Panc1 (cell line): ENCODE data around the gene GALNT1. TPM values are rescaled to one million over a fixed set of nuclear protein-coding genes. Genes with fewer than 3 reads are reported as not detected.

Source experiments
- ATAC-seq: fragments of 200-7000 bp; cut with Tn5 transposase; 2 replicates; pipeline ENCODE4 v1.9.1; 2020; ENCODE audit warnings: mild to moderate bottlenecking, moderate library complexity
- BruUV-seq: library from RNA; stranded (reverse); fragments of 400-500 nt; replicated peaks from 2 replicates; lab custom pipeline; 2021; lab: Mats Ljungman, UMichigan
- CTCF ChIA-PET: fragments of 300-600 bp; sonication (Branson Sonifier 250); formaldehyde crosslinking; loops from one replicate; lab custom pipeline; 2022; ENCODE audit warnings: antibody characterized with exemption; lab: Charles Lee
- POLR2A ChIA-PET: fragments of 300-600 bp; sonication (Branson Sonifier 250); formaldehyde crosslinking; loops from one replicate; lab custom pipeline; 2022; ENCODE audit warnings: antibody characterized with exemption; lab: Charles Lee
- DNase-seq: peaks from one replicate; pipeline ENCODE4 v3.0.0-alpha.2; 2010; ENCODE audit warnings: low read depth, low spot score
- H3K27ac ChIP-seq: 2 replicates; pipeline ENCODE4 v1.5.1; 2011; ENCODE audit warnings: mild to moderate bottlenecking, low read length, inconsistent platforms
- H3K27me3 ChIP-seq: fragments of 200-500 bp; sonication (Bioruptor generic); 2 replicates; pipeline ENCODE4 v1.6.0; 2014; ENCODE audit warnings: low read length, inconsistent platforms; ENCODE audit not compliant: control insufficient read depth, insufficient read depth
- H3K36me3 ChIP-seq: fragments of 200-500 bp; sonication (Bioruptor generic); 2 replicates; pipeline ENCODE4 v1.5.1; 2014; ENCODE audit warnings: inconsistent platforms, mild to moderate bottlenecking, low read length, moderate library complexity; ENCODE audit not compliant: control insufficient read depth, insufficient read depth
- H3K4me1 ChIP-seq: 2 replicates; pipeline ENCODE4 v1.5.1; 2011; ENCODE audit warnings: inconsistent platforms, mild to moderate bottlenecking, low read length, moderate library complexity; ENCODE audit not compliant: control insufficient read depth, insufficient read depth
- H3K4me3 ChIP-seq, 2 experiments: 2 replicates each; pipeline ENCODE4 v1.5.1; 2011 to 2012; ENCODE audit warnings: low read depth in 2 of 2, low read length in 2 of 2, mild to moderate bottlenecking in 2 of 2, inconsistent platforms in 1 of 2, moderate library complexity in 1 of 2
- H3K9me3 ChIP-seq: fragments of 200-500 bp; sonication (Bioruptor generic); 2 replicates; pipeline ENCODE4 v1.5.1; 2014; ENCODE audit warnings: low read depth, mild to moderate bottlenecking, inconsistent platforms, low read length, moderate library complexity; ENCODE audit not compliant: control insufficient read depth, insufficient read depth
- POLR2AphosphoS5 ChIP-seq: IDR thresholded peaks from 2 replicates; pipeline ENCODE4 v1.6.1; 2012; ENCODE audit warnings: mild to moderate bottlenecking, low read depth, low read length, moderate library complexity
- SIN3A ChIP-seq: IDR thresholded peaks from 2 replicates; pipeline ENCODE4 v1.6.1; 2012; ENCODE audit warnings: low read depth, mild to moderate bottlenecking, low read length, moderate library complexity, borderline replicate concordance; ENCODE audit not compliant: insufficient read depth
- TCF7L2 ChIP-seq: IDR thresholded peaks from 2 replicates; pipeline ENCODE4 v1.6.1; 2011; ENCODE audit warnings: mild to moderate bottlenecking, low read depth, low read length, inconsistent platforms
- in situ Hi-C: cut with HindIII; loops from 2 replicates; pipeline ENCODE4 v1.10.0; 2016; ENCODE audit warnings: low sequenced_read_pairs, low pct_unique_long_range_greater_than_20kb
- intact Hi-C: fragments of 100-400 bp; cut with micrococcal nuclease; formaldehyde crosslinking; loops from one replicate; pipeline ENCODE4 v1.10.0; 2022; ENCODE audit not compliant: unreplicated experiment
- total RNA-seq: library from RNA; stranded (reverse); gene quantifications from one replicate; pipeline ENCODE4 v1.2.1, GENCODE V29; 2021; ENCODE audit not compliant: unreplicated experiment
- TF ChIP-seq, protein P1 (sequence below), 2 experiments: IDR thresholded peaks; 2 replicates each; pipeline ENCODE4 v1.6.1; 2011 to 2012; ENCODE audit warnings: low read depth in 2 of 2, control low read depth in 1 of 2, low read length in 1 of 2, mild to moderate bottlenecking in 1 of 2, moderate library complexity in 1 of 2; ENCODE audit not compliant: insufficient read depth in 1 of 2
- TF ChIP-seq, protein P2 (sequence below): fragments of 450-650 bp; IDR thresholded peaks from 2 replicates; pipeline ENCODE4 v1.5.1; 2017; ENCODE audit warnings: mild to moderate bottlenecking

GALNT1 gene
- total RNA-seq, 1 experiment from 2014 or later = 147 TPM

DNA sequence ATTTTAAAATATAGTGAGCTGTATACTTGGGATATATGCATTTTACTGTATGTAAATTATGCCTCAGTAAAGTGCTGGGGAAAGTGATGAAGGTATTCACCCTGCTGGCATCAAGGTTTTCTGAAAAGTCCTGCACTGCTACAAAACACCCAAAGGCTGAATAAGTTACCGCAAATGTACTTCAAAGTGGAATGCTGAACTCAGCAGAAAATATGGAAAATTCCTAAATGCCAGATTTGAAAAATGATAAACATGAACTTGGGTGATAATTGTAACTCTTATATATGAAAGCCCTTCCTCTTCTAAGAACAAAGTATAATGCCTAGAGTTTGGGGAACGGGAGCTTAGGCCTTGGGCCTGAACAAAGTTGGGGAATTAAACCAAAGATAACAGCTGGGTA lies 133.0 kb downstream of the GALNT1 start:
- ATAC-seq (no peak), DNase-seq (no peak)
- H3K4me1 ChIP-seq = no peaks in the 10 kb centered on the region
- no TSS peak for BruUV-seq
- POLR2A ChIA-PET = no interaction called here
- H3K9me3 ChIP-seq = no peaks in the 10 kb centered on the region
- no peaks in the 10 kb centered on the region for H3K27me3 ChIP-seq
- 0 out of 2 replicates have a peak, but pooled peaks cover 5% of the 10 kb centered on the region for H3K36me3 ChIP-seq
- intact Hi-C loops = no loop called here
- no peak overlapping the region for H3K27ac ChIP-seq
- CTCF ChIA-PET = no interaction called here
- TF ChIP-seq TCF7L2 (no peak), POLR2AphosphoS5 (no peak), SIN3A (no peak)
- TF ChIP-seq, protein P1, sequence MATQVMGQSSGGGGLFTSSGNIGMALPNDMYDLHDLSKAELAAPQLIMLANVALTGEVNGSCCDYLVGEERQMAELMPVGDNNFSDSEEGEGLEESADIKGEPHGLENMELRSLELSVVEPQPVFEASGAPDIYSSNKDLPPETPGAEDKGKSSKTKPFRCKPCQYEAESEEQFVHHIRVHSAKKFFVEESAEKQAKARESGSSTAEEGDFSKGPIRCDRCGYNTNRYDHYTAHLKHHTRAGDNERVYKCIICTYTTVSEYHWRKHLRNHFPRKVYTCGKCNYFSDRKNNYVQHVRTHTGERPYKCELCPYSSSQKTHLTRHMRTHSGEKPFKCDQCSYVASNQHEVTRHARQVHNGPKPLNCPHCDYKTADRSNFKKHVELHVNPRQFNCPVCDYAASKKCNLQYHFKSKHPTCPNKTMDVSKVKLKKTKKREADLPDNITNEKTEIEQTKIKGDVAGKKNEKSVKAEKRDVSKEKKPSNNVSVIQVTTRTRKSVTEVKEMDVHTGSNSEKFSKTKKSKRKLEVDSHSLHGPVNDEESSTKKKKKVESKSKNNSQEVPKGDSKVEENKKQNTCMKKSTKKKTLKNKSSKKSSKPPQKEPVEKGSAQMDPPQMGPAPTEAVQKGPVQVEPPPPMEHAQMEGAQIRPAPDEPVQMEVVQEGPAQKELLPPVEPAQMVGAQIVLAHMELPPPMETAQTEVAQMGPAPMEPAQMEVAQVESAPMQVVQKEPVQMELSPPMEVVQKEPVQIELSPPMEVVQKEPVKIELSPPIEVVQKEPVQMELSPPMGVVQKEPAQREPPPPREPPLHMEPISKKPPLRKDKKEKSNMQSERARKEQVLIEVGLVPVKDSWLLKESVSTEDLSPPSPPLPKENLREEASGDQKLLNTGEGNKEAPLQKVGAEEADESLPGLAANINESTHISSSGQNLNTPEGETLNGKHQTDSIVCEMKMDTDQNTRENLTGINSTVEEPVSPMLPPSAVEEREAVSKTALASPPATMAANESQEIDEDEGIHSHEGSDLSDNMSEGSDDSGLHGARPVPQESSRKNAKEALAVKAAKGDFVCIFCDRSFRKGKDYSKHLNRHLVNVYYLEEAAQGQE (IDR thresholded peaks at IDR 0.05; ENCODE audit: insufficient read depth in 1 of 2, low read depth in 2 of 2, low read length in 1 of 2) = no peak
- TF ChIP-seq, protein P2, sequence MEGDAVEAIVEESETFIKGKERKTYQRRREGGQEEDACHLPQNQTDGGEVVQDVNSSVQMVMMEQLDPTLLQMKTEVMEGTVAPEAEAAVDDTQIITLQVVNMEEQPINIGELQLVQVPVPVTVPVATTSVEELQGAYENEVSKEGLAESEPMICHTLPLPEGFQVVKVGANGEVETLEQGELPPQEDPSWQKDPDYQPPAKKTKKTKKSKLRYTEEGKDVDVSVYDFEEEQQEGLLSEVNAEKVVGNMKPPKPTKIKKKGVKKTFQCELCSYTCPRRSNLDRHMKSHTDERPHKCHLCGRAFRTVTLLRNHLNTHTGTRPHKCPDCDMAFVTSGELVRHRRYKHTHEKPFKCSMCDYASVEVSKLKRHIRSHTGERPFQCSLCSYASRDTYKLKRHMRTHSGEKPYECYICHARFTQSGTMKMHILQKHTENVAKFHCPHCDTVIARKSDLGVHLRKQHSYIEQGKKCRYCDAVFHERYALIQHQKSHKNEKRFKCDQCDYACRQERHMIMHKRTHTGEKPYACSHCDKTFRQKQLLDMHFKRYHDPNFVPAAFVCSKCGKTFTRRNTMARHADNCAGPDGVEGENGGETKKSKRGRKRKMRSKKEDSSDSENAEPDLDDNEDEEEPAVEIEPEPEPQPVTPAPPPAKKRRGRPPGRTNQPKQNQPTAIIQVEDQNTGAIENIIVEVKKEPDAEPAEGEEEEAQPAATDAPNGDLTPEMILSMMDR = no peak
- in situ Hi-C loops = no loop called here
- H3K4me3 ChIP-seq = no peak overlapping the region

GRCh38 chr18:35715139-35715538 lies 133.6 kb downstream of the GALNT1 start:
- no peaks in the 10 kb centered on the region for H3K9me3 ChIP-seq
- H3K4me1 ChIP-seq = no peaks in the 10 kb centered on the region
- no peak for ATAC-seq
- H3K27me3 ChIP-seq = no peaks in the 10 kb centered on the region
- ChIA-PET CTCF (no interaction called here), POLR2A (no interaction called here)
- DNase-seq = no peak
- in situ Hi-C loops = no loop called here
- no peak overlapping the region for H3K4me3 ChIP-seq
- no TSS peak for BruUV-seq
- no peak overlapping the region for H3K27ac ChIP-seq
- TF ChIP-seq POLR2AphosphoS5 (no peak), TCF7L2 (no peak), SIN3A (no peak)
- TF ChIP-seq, protein P2 = no peak
- TF ChIP-seq, protein P1 (IDR thresholded peaks at IDR 0.05; ENCODE audit: insufficient read depth in 1 of 2, low read depth in 2 of 2, low read length in 1 of 2) = no peak
- 0 out of 2 replicates have a peak, but pooled peaks cover under 1% of the 10 kb centered on the region for H3K36me3 ChIP-seq
- intact Hi-C loops = no loop called here
